ENCODE measurements around the gene WDFY4.

DNA sequence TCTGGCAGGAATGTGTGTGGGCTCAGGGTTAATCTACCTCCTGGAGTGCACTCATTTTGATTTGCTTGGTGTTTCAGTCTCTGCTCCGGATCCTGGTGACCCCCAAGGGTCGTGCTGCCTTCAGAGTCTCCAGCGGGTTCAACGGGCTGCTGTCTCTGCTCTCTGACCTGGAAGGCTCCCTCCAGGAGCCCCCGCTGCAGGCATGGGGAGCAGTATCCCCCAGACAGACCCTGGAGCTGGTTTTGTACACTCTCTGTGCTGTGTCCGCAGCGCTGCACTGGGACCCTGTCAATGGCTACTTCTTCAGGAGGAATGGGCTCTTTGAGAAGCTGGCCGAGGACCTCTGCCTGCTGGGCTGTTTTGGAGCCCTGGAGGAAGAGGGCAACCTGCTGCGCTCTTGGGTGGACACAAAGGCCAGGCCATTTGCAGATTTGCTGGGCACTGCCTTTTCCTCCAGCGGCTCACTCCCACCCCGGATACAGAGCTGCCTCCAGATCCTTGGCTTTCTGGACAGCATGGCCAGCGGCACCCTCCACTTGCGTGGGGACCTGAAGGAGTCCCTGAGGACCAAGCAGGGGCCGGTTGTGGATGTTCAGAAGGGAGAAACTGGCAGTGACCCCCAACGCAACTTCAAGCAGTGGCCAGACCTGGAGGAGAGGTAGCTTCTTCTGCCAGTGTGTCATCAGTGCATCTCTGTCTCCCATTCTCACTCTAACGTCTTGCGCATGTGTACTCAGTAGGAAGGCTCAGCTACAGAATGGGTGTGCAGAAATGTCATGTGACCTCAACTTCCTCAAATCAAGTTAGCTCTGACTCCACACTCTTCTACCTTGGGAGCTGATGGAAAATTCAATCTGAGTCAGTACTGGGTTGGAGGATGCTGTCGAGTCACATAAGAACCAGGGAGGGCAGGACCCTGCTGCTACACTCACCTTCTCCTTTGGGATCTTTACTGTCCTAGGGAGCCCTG is 58.5 kb downstream of the WDFY4 start:
- TF ChIP-seq, protein P1, sequence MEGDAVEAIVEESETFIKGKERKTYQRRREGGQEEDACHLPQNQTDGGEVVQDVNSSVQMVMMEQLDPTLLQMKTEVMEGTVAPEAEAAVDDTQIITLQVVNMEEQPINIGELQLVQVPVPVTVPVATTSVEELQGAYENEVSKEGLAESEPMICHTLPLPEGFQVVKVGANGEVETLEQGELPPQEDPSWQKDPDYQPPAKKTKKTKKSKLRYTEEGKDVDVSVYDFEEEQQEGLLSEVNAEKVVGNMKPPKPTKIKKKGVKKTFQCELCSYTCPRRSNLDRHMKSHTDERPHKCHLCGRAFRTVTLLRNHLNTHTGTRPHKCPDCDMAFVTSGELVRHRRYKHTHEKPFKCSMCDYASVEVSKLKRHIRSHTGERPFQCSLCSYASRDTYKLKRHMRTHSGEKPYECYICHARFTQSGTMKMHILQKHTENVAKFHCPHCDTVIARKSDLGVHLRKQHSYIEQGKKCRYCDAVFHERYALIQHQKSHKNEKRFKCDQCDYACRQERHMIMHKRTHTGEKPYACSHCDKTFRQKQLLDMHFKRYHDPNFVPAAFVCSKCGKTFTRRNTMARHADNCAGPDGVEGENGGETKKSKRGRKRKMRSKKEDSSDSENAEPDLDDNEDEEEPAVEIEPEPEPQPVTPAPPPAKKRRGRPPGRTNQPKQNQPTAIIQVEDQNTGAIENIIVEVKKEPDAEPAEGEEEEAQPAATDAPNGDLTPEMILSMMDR (IDR thresholded peaks at IDR 0.05), result no peak
- TF ChIP-seq SIN3A (IDR thresholded peaks at IDR 0.05; ENCODE audit: borderline replicate concordance, low read depth, low read length) (no peak), EP300 (IDR thresholded peaks at IDR 0.05; ENCODE audit: borderline replicate concordance in 1 of 2, low read depth in 1 of 2, low read length in 1 of 2) (no peak), TAF1 (IDR thresholded peaks at IDR 0.05; ENCODE audit: borderline replicate concordance, low read depth, low read length) (no peak), RFX5 (IDR thresholded peaks at IDR 0.05; ENCODE audit: low read length) (no peak), RAD21 (IDR thresholded peaks at IDR 0.05; ENCODE audit: low read length) (no peak), GABPA (IDR thresholded peaks at IDR 0.05; ENCODE audit: low read depth) (no peak), CHD2 (IDR thresholded peaks at IDR 0.05; ENCODE audit: low read length, partially characterized antibody) (no peak)
- TF ChIP-seq, protein P2, sequence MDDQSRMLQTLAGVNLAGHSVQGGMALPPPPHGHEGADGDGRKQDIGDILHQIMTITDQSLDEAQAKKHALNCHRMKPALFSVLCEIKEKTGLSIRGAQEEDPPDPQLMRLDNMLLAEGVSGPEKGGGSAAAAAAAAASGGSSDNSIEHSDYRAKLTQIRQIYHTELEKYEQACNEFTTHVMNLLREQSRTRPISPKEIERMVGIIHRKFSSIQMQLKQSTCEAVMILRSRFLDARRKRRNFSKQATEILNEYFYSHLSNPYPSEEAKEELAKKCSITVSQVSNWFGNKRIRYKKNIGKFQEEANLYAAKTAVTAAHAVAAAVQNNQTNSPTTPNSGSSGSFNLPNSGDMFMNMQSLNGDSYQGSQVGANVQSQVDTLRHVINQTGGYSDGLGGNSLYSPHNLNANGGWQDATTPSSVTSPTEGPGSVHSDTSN (IDR thresholded peaks at IDR 0.05), result no peak
- TF ChIP-seq, protein P3, sequence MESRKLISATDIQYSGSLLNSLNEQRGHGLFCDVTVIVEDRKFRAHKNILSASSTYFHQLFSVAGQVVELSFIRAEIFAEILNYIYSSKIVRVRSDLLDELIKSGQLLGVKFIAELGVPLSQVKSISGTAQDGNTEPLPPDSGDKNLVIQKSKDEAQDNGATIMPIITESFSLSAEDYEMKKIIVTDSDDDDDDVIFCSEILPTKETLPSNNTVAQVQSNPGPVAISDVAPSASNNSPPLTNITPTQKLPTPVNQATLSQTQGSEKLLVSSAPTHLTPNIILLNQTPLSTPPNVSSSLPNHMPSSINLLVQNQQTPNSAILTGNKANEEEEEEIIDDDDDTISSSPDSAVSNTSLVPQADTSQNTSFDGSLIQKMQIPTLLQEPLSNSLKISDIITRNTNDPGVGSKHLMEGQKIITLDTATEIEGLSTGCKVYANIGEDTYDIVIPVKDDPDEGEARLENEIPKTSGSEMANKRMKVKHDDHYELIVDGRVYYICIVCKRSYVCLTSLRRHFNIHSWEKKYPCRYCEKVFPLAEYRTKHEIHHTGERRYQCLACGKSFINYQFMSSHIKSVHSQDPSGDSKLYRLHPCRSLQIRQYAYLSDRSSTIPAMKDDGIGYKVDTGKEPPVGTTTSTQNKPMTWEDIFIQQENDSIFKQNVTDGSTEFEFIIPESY (IDR thresholded peaks at IDR 0.05; ENCODE audit: borderline replicate concordance, low read depth), result no peak
